GM19467 (cell line): ENCODE results near the gene SYT2.
"Not testable (repeated sequence)": the region's sequence is repeated elsewhere in the genome, so short reads cannot be mapped to it uniquely, and the experiment has no call there.

Experiments
- ATAC-seq: cut with Tn5 transposase; IDR thresholded peaks from one replicate; pipeline ENCODE4 v1.9.1; 2021; ENCODE audit warnings: mild to moderate bottlenecking, moderate library complexity; ENCODE audit not compliant: unreplicated experiment

Gene SYT2

GRCh38 chr1:202553560-202554038, 156.7 kb downstream of the SYT2 start:
- ATAC-seq: no peak

GRCh38 chr1:202553078-202553477, 157.2 kb downstream of the SYT2 start:
- not testable (repeated sequence) for ATAC-seq

- ATAC-seq: not testable (repeated sequence)
Measured at GRCh38 chr1:202552615-202553014, 157.6 kb downstream of the SYT2 start.

- no peak for ATAC-seq
Measured at GRCh38 chr1:202551683-202552082, 158.6 kb downstream of the SYT2 start.

- not testable (repeated sequence) for ATAC-seq
Measured at GRCh38 chr1:202550088-202550487, 160.2 kb downstream of the SYT2 start.

- ATAC-seq: no peak
Measured at GRCh38 chr1:202547215-202547614, 163.0 kb downstream of the SYT2 start.

- peak; percentile 72 for ATAC-seq
Measured at GRCh38 chr1:202546796-202547195, 163.5 kb downstream of the SYT2 start.

GRCh38 chr1:202546377-202546776, 163.9 kb downstream of the SYT2 start:
- peak; percentile 12 for ATAC-seq

GRCh38 chr1:202545647-202546303, 164.5 kb downstream of the SYT2 start:
- ATAC-seq: not testable (repeated sequence)

GRCh38 chr1:202544766-202545449, 165.3 kb downstream of the SYT2 start:
- not testable (repeated sequence) for ATAC-seq

- ATAC-seq: not testable (repeated sequence)
Measured at GRCh38 chr1:202543537-202543936, 166.7 kb downstream of the SYT2 start.

GRCh38 chr1:202542415-202542814, 167.8 kb downstream of the SYT2 start:
- ATAC-seq: not testable (repeated sequence)

GRCh38 chr1:202540858-202541257, 169.4 kb downstream of the SYT2 start:
- not testable (repeated sequence) for ATAC-seq
